ENCODE results near the gene FUT9.

The FUT9 gene

DNA sequence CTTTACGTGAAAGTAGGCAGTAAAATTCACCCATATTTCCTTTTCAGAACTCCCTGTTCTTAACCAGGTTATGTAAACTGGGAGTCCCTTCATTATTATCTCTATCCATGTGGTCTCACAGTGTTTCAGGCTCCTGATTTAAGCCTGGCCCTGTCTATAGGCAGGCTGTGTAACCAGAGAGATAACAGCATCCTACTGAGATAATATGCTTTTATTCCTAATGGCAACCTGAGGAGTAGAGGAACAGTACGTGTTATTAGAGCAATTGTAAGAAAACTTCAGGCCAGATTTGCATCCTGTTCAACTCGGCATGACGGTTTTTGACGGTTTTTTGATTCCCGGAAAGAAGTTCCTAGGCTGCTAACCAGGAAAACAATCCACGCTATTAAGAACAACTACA is 16.9 kb downstream of the FUT9 start:
- no CpG with 5 or more reads among the region's 7 CpGs for WGBS, 2 donors (ENCODE audit: extremely low coverage in 2 of 2, insufficient read length in 2 of 2, insufficient replicate concordance in 1 of 2)
- peak overlapping the region; percentile 19 for H2AFZ ChIP-seq (ENCODE audit: low read length)

DNA sequence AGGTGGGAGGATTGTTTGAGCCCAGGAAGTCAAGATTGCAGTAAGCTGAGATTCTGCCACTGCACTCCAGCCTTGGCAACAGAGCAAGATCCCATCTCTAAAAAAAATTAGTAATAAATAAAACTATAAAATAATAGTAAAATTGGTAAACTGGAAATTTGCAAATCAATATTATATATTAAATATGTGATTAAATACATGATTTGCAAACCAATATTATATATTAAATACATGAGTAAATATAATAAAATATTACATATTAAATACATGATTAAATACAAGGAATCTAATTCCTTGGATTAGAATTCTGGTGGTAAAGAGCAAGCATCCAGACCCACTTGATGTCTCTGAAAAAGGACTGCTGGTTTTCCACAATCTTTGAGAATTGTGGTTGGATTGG is 35.8 kb downstream of the FUT9 start:
- no peaks in the 10 kb centered on the region for H3K9me3 ChIP-seq (replicated peaks in 1 of 2; ENCODE audit: control insufficient read depth in 2 of 2, insufficient read depth in 1 of 2, low read depth in 1 of 2, low read length in 2 of 2)
- H3K18ac ChIP-seq (ENCODE audit: low read length) = no peak overlapping the region
- H3K4me3 ChIP-seq (ENCODE audit: low read length in 2 of 2) = no peak overlapping the region
- no peak overlapping the region for H2AK5ac ChIP-seq (ENCODE audit: low read depth, low read length)
- no peak overlapping the region for H2AFZ ChIP-seq (ENCODE audit: low read length)
- H2BK120ac ChIP-seq (ENCODE audit: low read depth, low read length) = no peak overlapping the region
- H4K8ac ChIP-seq (ENCODE audit: low read depth, low read length) = no peak overlapping the region
- H3K4me2 ChIP-seq (ENCODE audit: insufficient read depth, low read length, poor library complexity, severe bottlenecking) = no peak overlapping the region
- H3K27me3 ChIP-seq (ENCODE audit: control insufficient read depth in 3 of 3, insufficient read depth in 3 of 3, low read depth in 1 of 3, low read length in 3 of 3) = no peaks in the 10 kb centered on the region
- H3K79me1 ChIP-seq (ENCODE audit: low read depth, low read length) = no peaks in the 10 kb centered on the region
- H3K23ac ChIP-seq (ENCODE audit: low read depth, low read length, poor library complexity) = no peak overlapping the region
- H2BK15ac ChIP-seq (ENCODE audit: low read length) = no peak overlapping the region
- H3K36me3 ChIP-seq (replicated peaks in 1 of 2; ENCODE audit: control insufficient read depth in 2 of 2, insufficient read depth in 2 of 2, low read length in 2 of 2) = no peaks in the 10 kb centered on the region
- H3K4ac ChIP-seq (ENCODE audit: low read length) = no peak overlapping the region
- no peak for DNase-seq (ENCODE audit: low spot score)
- H2BK5ac ChIP-seq (ENCODE audit: low read length) = no peak overlapping the region
- H4K91ac ChIP-seq (ENCODE audit: low read depth, low read length, poor library complexity) = no peak overlapping the region
- peaks cover 0 to 1% of the 10 kb centered on the region in 2 donors for H3K4me1 ChIP-seq (ENCODE audit: control insufficient read depth in 2 of 2, insufficient read depth in 1 of 2, low read depth in 1 of 2, low read length in 2 of 2)
- no peak overlapping the region for H2BK12ac ChIP-seq (ENCODE audit: low read length)
- no peak overlapping the region for H3K27ac ChIP-seq (replicated peaks; ENCODE audit: low read length)
- no peak overlapping the region for H3K9ac ChIP-seq (ENCODE audit: low read depth, low read length, poor library complexity)
- no peak overlapping the region for H3K14ac ChIP-seq (ENCODE audit: low read length)

More for the DNA sequence above, 16.9 kb downstream of the FUT9 start:
- Histone ChIP-seq H3K9me3 (replicated peaks in 1 of 2; ENCODE audit: control insufficient read depth in 2 of 2, insufficient read depth in 1 of 2, low read depth in 1 of 2, low read length in 2 of 2) (no peaks in the 10 kb centered on the region), H3K23ac (ENCODE audit: low read depth, low read length, poor library complexity) (no peak overlapping the region), H4K91ac (ENCODE audit: low read depth, low read length, poor library complexity) (no peak overlapping the region), H3K4ac (ENCODE audit: low read length) (no peak overlapping the region), H3K27me3 (ENCODE audit: control insufficient read depth in 3 of 3, insufficient read depth in 3 of 3, low read depth in 1 of 3, low read length in 3 of 3) (no peaks in the 10 kb centered on the region), H3K4me2 (ENCODE audit: insufficient read depth, low read length, poor library complexity, severe bottlenecking) (no peak overlapping the region), H4K8ac (ENCODE audit: low read depth, low read length) (no peak overlapping the region), H2BK12ac (ENCODE audit: low read length) (no peak overlapping the region), H2BK5ac (ENCODE audit: low read length) (no peak overlapping the region), H3K18ac (ENCODE audit: low read length) (no peak overlapping the region), H3K36me3 (replicated peaks in 1 of 2; ENCODE audit: control insufficient read depth in 2 of 2, insufficient read depth in 2 of 2, low read length in 2 of 2) (no peaks in the 10 kb centered on the region), H2BK15ac (ENCODE audit: low read length) (no peak overlapping the region), H2AK5ac (ENCODE audit: low read depth, low read length) (no peak overlapping the region), H3K14ac (ENCODE audit: low read length) (no peak overlapping the region), H3K4me1 (ENCODE audit: control insufficient read depth in 2 of 2, insufficient read depth in 1 of 2, low read depth in 1 of 2, low read length in 2 of 2) (no peaks in the 10 kb centered on the region), H3K27ac (replicated peaks; ENCODE audit: low read length) (no peak overlapping the region), H3K79me1 (ENCODE audit: low read depth, low read length) (no peaks in the 10 kb centered on the region), H2BK120ac (ENCODE audit: low read depth, low read length) (no peak overlapping the region), H3K4me3 (ENCODE audit: low read length in 2 of 2) (no peak overlapping the region), H3K9ac (ENCODE audit: low read depth, low read length, poor library complexity) (no peak overlapping the region)
- DNase-seq (ENCODE audit: low spot score) = no peak

- no peak overlapping the region for H4K8ac ChIP-seq (ENCODE audit: low read depth, low read length)
- H3K9me3 ChIP-seq (replicated peaks in 1 of 2; ENCODE audit: control insufficient read depth in 2 of 2, insufficient read depth in 1 of 2, low read depth in 1 of 2, low read length in 2 of 2) = no peaks in the 10 kb centered on the region
- no peak overlapping the region for H3K4me2 ChIP-seq (ENCODE audit: insufficient read depth, low read length, poor library complexity, severe bottlenecking)
- no peak for DNase-seq (ENCODE audit: low spot score)
- no peak overlapping the region for H2BK15ac ChIP-seq (ENCODE audit: low read length)
- H3K18ac ChIP-seq (ENCODE audit: low read length) = no peak overlapping the region
- H3K4ac ChIP-seq (ENCODE audit: low read length) = no peak overlapping the region
- H3K14ac ChIP-seq (ENCODE audit: low read length) = no peak overlapping the region
- peaks cover 0 to 4% of the 10 kb centered on the region in 2 donors for H3K4me1 ChIP-seq (ENCODE audit: control insufficient read depth in 2 of 2, insufficient read depth in 1 of 2, low read depth in 1 of 2, low read length in 2 of 2)
- H3K27me3 ChIP-seq (ENCODE audit: control insufficient read depth in 3 of 3, insufficient read depth in 3 of 3, low read depth in 1 of 3, low read length in 3 of 3) = no peaks in the 10 kb centered on the region
- WGBS, 2 donors (ENCODE audit: extremely low coverage in 2 of 2, insufficient read length in 2 of 2, insufficient replicate concordance in 1 of 2) = no CpG with 5 or more reads among the region's 4 CpGs
- no peak overlapping the region for H3K23ac ChIP-seq (ENCODE audit: low read depth, low read length, poor library complexity)
- no peak overlapping the region for H2AK5ac ChIP-seq (ENCODE audit: low read depth, low read length)
- no peaks in the 10 kb centered on the region for H3K79me1 ChIP-seq (ENCODE audit: low read depth, low read length)
- H2BK120ac ChIP-seq (ENCODE audit: low read depth, low read length) = no peak overlapping the region
- H3K36me3 ChIP-seq (replicated peaks in 1 of 2; ENCODE audit: control insufficient read depth in 2 of 2, insufficient read depth in 2 of 2, low read length in 2 of 2) = no peaks in the 10 kb centered on the region
- H3K27ac ChIP-seq (replicated peaks; ENCODE audit: low read length) = peak overlapping the region; percentile 52
- H2AFZ ChIP-seq (ENCODE audit: low read length) = peak overlapping the region; percentile 61
- H4K91ac ChIP-seq (ENCODE audit: low read depth, low read length, poor library complexity) = no peak overlapping the region
- H2BK5ac ChIP-seq (ENCODE audit: low read length) = no peak overlapping the region
- no peak overlapping the region for H2BK12ac ChIP-seq (ENCODE audit: low read length)
- no peak overlapping the region for H3K4me3 ChIP-seq (ENCODE audit: low read length in 2 of 2)
- no peak overlapping the region for H3K9ac ChIP-seq (ENCODE audit: low read depth, low read length, poor library complexity)
Observed at GRCh38 chr6:96058082-96058481, 42.3 kb downstream of the FUT9 start.

GRCh38 chr6:96059586-96059985 is 43.8 kb downstream of the FUT9 start:
- no CpG with 5 or more reads among the region's 1 CpG for WGBS, 2 donors (ENCODE audit: extremely low coverage in 2 of 2, insufficient read length in 2 of 2, insufficient replicate concordance in 1 of 2)
- Histone ChIP-seq H3K23ac (ENCODE audit: low read depth, low read length, poor library complexity) (no peak overlapping the region), H2BK15ac (ENCODE audit: low read length) (no peak overlapping the region), H3K4me3 (ENCODE audit: low read length in 2 of 2) (no peak overlapping the region), H4K8ac (ENCODE audit: low read depth, low read length) (no peak overlapping the region), H3K14ac (ENCODE audit: low read length) (no peak overlapping the region), H2BK12ac (ENCODE audit: low read length) (no peak overlapping the region), H3K4me1 (ENCODE audit: control insufficient read depth in 2 of 2, insufficient read depth in 1 of 2, low read depth in 1 of 2, low read length in 2 of 2) (peaks cover 0 to 4% of the 10 kb centered on the region in 2 donors), H3K9me3 (replicated peaks in 1 of 2; ENCODE audit: control insufficient read depth in 2 of 2, insufficient read depth in 1 of 2, low read depth in 1 of 2, low read length in 2 of 2) (no peaks in the 10 kb centered on the region), H2BK5ac (ENCODE audit: low read length) (no peak overlapping the region), H3K18ac (ENCODE audit: low read length) (no peak overlapping the region), H3K4me2 (ENCODE audit: insufficient read depth, low read length, poor library complexity, severe bottlenecking) (no peak overlapping the region), H3K27me3 (ENCODE audit: control insufficient read depth in 3 of 3, insufficient read depth in 3 of 3, low read depth in 1 of 3, low read length in 3 of 3) (no peaks in the 10 kb centered on the region), H2AK5ac (ENCODE audit: low read depth, low read length) (no peak overlapping the region), H3K27ac (replicated peaks; ENCODE audit: low read length) (no peak overlapping the region), H2BK120ac (ENCODE audit: low read depth, low read length) (no peak overlapping the region), H3K79me1 (ENCODE audit: low read depth, low read length) (no peaks in the 10 kb centered on the region), H4K91ac (ENCODE audit: low read depth, low read length, poor library complexity) (no peak overlapping the region), H3K9ac (ENCODE audit: low read depth, low read length, poor library complexity) (no peak overlapping the region), H3K4ac (ENCODE audit: low read length) (no peak overlapping the region), H3K36me3 (replicated peaks in 1 of 2; ENCODE audit: control insufficient read depth in 2 of 2, insufficient read depth in 2 of 2, low read length in 2 of 2) (no peaks in the 10 kb centered on the region), H2AFZ (ENCODE audit: low read length) (no peak overlapping the region)
- DNase-seq (ENCODE audit: low spot score) = no peak
